Large intestine (tissue), 3 donors: ENCODE results near the gene IAPP. TPM values are rescaled to one million over a fixed set of nuclear protein-coding genes. Genes with fewer than 3 reads are reported as not detected.
"Not testable (repeated sequence)": the region's sequence is repeated elsewhere in the genome, so short reads cannot be mapped to it uniquely, and the experiment has no call there.

Source experiments
- DNase-seq, 2 donors: peaks; one replicate each; pipeline versions ENCODE4 v3.0.0 to v3.0.0-alpha.2; 2013
- H3K27ac ChIP-seq: one replicate; pipeline ENCODE4 v1.5.1; 2013; ENCODE audit warnings: low read length
- H3K27me3 ChIP-seq: 2 replicates; pipeline ENCODE4 v1.6.1; 2013; ENCODE audit warnings: low read length; ENCODE audit not compliant: control insufficient read depth, insufficient read depth
- H3K36me3 ChIP-seq: 2 replicates; pipeline ENCODE4 v1.6.1; 2013; ENCODE audit warnings: low read length; ENCODE audit not compliant: control insufficient read depth, insufficient read depth
- H3K4me1 ChIP-seq: one replicate; pipeline ENCODE4 v1.6.1; 2013; ENCODE audit warnings: low read length; ENCODE audit not compliant: control insufficient read depth, insufficient read depth
- H3K4me3 ChIP-seq: one replicate; pipeline ENCODE4 v1.5.1; 2013; ENCODE audit warnings: low read length
- H3K9me3 ChIP-seq: one replicate; pipeline ENCODE4 v1.6.1; 2013; ENCODE audit warnings: mild to moderate bottlenecking, low read depth, low read length, moderate library complexity; ENCODE audit not compliant: control insufficient read depth
- WGBS: methylation state at CpG from one replicate; pipeline ENCODE4 v1.1.5; 2013; ENCODE audit warnings: low lambda C conversion rate; ENCODE audit not compliant: insufficient coverage; 5-methylcytosine and 5-hydroxymethylcytosine counted together
- polyA plus RNA-seq: library from polyadenylated mRNA; unstranded; fragments of 120-200 nt; gene quantifications from one replicate; pipeline ENCODE4 v1.2.1, GENCODE V29; 2013

Gene IAPP
- polyA plus RNA-seq, 1 donor: 0.10 TPM

- Histone ChIP-seq H3K36me3 (no peaks in the 10 kb centered on the region), H3K4me3 (no peak overlapping the region), H3K27ac (no peak overlapping the region), H3K4me1 (no peaks in the 10 kb centered on the region), H3K27me3 (no peaks in the 10 kb centered on the region), H3K9me3 (no peaks in the 10 kb centered on the region)
- 90% methylated on average over 2 of the region's 6 CpGs for WGBS
- peak in 1 of 2 donors; percentile 8 for DNase-seq
These were observed 32.3 kb upstream of the IAPP start for GRCh38 chr12:21340403-21340802.

- no peak overlapping the region for H3K27ac ChIP-seq
- no peak for DNase-seq
- H3K27me3 ChIP-seq: no peaks in the 10 kb centered on the region
- H3K4me1 ChIP-seq: no peaks in the 10 kb centered on the region
- H3K4me3 ChIP-seq: no peak overlapping the region
- H3K9me3 ChIP-seq: no peaks in the 10 kb centered on the region
- WGBS: 94% methylated on average over 2 of the region's 4 CpGs
- no peaks in the 10 kb centered on the region for H3K36me3 ChIP-seq
These were observed 30.9 kb upstream of the IAPP start for GRCh38 chr12:21341769-21342168.

GRCh38 chr12:21343636-21344035 is 29.1 kb upstream of the IAPP start:
- DNase-seq: no peak
- H3K36me3 ChIP-seq: no peaks in the 10 kb centered on the region
- H3K27me3 ChIP-seq: no peaks in the 10 kb centered on the region
- no peaks in the 10 kb centered on the region for H3K4me1 ChIP-seq
- H3K4me3 ChIP-seq: no peak overlapping the region
- no peaks in the 10 kb centered on the region for H3K9me3 ChIP-seq
- no peak overlapping the region for H3K27ac ChIP-seq

GRCh38 chr12:21346542-21347205 is 26.0 kb upstream of the IAPP start:
- no peak overlapping the region for H3K4me3 ChIP-seq
- WGBS: 67% methylated on average over 1 of the region's 1 CpG
- no peaks in the 10 kb centered on the region for H3K36me3 ChIP-seq
- H3K4me1 ChIP-seq: no peaks in the 10 kb centered on the region
- no peaks in the 10 kb centered on the region for H3K9me3 ChIP-seq
- no peak for DNase-seq
- no peak overlapping the region for H3K27ac ChIP-seq
- no peaks in the 10 kb centered on the region for H3K27me3 ChIP-seq

- H3K4me3 ChIP-seq: no peak overlapping the region
- no peak for DNase-seq
- WGBS: 14% methylated on average over 1 of the region's 1 CpG
- H3K27me3 ChIP-seq: no peaks in the 10 kb centered on the region
- no peaks in the 10 kb centered on the region for H3K9me3 ChIP-seq
- no peak overlapping the region for H3K27ac ChIP-seq
- no peaks in the 10 kb centered on the region for H3K36me3 ChIP-seq
- no peaks in the 10 kb centered on the region for H3K4me1 ChIP-seq
These were observed 21.7 kb upstream of the IAPP start for GRCh38 chr12:21350975-21351374.

DNA sequence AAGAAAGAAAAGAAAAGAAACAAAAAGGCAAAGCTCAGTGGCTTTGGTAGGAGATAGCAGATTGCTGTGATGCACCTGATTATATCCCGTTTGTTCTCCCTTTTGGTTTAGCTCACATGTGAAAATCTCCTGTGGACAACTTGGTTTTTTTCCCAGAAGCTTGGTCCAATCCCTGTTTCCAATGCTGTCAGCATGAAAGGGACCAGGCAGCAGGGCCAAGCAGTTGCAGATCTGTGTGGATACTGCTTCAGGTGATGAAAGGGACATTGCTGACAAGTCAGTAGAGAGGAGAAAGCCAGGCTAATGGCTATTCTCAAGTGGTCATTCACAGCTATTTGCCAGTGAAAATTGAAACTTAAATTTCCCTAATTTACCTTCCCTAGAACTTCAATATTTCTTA is 19.2 kb upstream of the IAPP start:
- no CpG with 5 or more reads among the region's 1 CpG for WGBS

GRCh38 chr12:21353948-21354347 is 18.8 kb upstream of the IAPP start:
- H3K36me3 ChIP-seq: no peaks in the 10 kb centered on the region
- no peak overlapping the region for H3K4me3 ChIP-seq
- no peak for DNase-seq
- H3K4me1 ChIP-seq: no peaks in the 10 kb centered on the region
- no peak overlapping the region for H3K27ac ChIP-seq
- H3K9me3 ChIP-seq: no peaks in the 10 kb centered on the region
- H3K27me3 ChIP-seq: no peaks in the 10 kb centered on the region
- WGBS: 100% methylated on average over 1 of the region's 4 CpGs

More for the DNA sequence above, 19.2 kb upstream of the IAPP start:
- H3K36me3 ChIP-seq: no peaks in the 10 kb centered on the region
- H3K9me3 ChIP-seq: no peaks in the 10 kb centered on the region
- H3K27me3 ChIP-seq: no peaks in the 10 kb centered on the region
- H3K4me1 ChIP-seq: no peaks in the 10 kb centered on the region
- DNase-seq: no peak
- no peak overlapping the region for H3K27ac ChIP-seq
- no peak overlapping the region for H3K4me3 ChIP-seq

GRCh38 chr12:21354641-21355040 is 18.1 kb upstream of the IAPP start:
- H3K4me3 ChIP-seq: no peak overlapping the region
- H3K36me3 ChIP-seq: no peaks in the 10 kb centered on the region
- H3K4me1 ChIP-seq: no peaks in the 10 kb centered on the region
- H3K27me3 ChIP-seq: no peaks in the 10 kb centered on the region
- no peak for DNase-seq
- H3K9me3 ChIP-seq: no peaks in the 10 kb centered on the region
- no peak overlapping the region for H3K27ac ChIP-seq
- 100% methylated on average over 1 of the region's 1 CpG for WGBS

- no CpG with 5 or more reads among the region's 10 CpGs for WGBS
- H3K4me1 ChIP-seq, H3K9me3 ChIP-seq, H3K27ac ChIP-seq, H3K36me3 ChIP-seq, DNase-seq, H3K27me3 ChIP-seq, H3K4me3 ChIP-seq: not testable (repeated sequence)
These were observed 12.1 kb upstream of the IAPP start for GRCh38 chr12:21360632-21361031.

- Histone ChIP-seq H3K27me3 (no peaks in the 10 kb centered on the region), H3K36me3 (no peaks in the 10 kb centered on the region), H3K4me1 (no peaks in the 10 kb centered on the region), H3K4me3 (no peak overlapping the region), H3K27ac (no peak overlapping the region), H3K9me3 (no peaks in the 10 kb centered on the region)
- DNase-seq: no peak
- 11% methylated on average over 1 of the region's 4 CpGs for WGBS
These were observed 3.3 kb upstream of the IAPP start for GRCh38 chr12:21369141-21369980.
